HG02759 (cell line): Measurements from ENCODE around the gene KCTD14.
"Not testable (repeated sequence)": the region's sequence is repeated elsewhere in the genome, so short reads cannot be mapped to it uniquely, and the experiment has no call there.

Source experiments
- ATAC-seq: cut with Tn5 transposase; IDR thresholded peaks from one replicate; pipeline ENCODE4 v1.9.1; 2021; ENCODE audit warnings: mild to moderate bottlenecking, moderate library complexity; ENCODE audit not compliant: unreplicated experiment

KCTD14 gene

GRCh38 chr11:78025378-78025777 is 2.3 kb upstream of the KCTD14 start:
- ATAC-seq = no peak

GRCh38 chr11:78023426-78023825 is 350 bp upstream of the KCTD14 start:
- ATAC-seq = no peak

GRCh38 chr11:78021611-78022010 is 1.5 kb downstream of the KCTD14 start:
- no peak for ATAC-seq

GRCh38 chr11:78020246-78020645 is 2.8 kb downstream of the KCTD14 start:
- ATAC-seq = no peak

- no peak for ATAC-seq
Observed at GRCh38 chr11:78019808-78020207, 3.3 kb downstream of the KCTD14 start.

GRCh38 chr11:78015878-78016277 is 7.2 kb downstream of the KCTD14 start:
- no peak for ATAC-seq

GRCh38 chr11:78014937-78015520 is 8.0 kb downstream of the KCTD14 start:
- not testable (repeated sequence) for ATAC-seq

- no peak for ATAC-seq
Observed at GRCh38 chr11:78011301-78011700, 11.8 kb downstream of the KCTD14 start.

GRCh38 chr11:78010755-78011154 is 12.3 kb downstream of the KCTD14 start:
- ATAC-seq = no peak

- no peak for ATAC-seq
Observed at GRCh38 chr11:78010304-78010703, 12.8 kb downstream of the KCTD14 start.

- no peak for ATAC-seq
Observed at GRCh38 chr11:78009062-78009461, 14.0 kb downstream of the KCTD14 start.

- ATAC-seq = no peak
Observed at GRCh38 chr11:78000193-78000592, 22.9 kb downstream of the KCTD14 start.

GRCh38 chr11:77999446-78000030 is 23.5 kb downstream of the KCTD14 start:
- ATAC-seq = no peak

- peak; percentile 98 for ATAC-seq
Observed at GRCh38 chr11:77994434-77995362, 28.4 kb downstream of the KCTD14 start, which contains the start of gene INTS4. Gene INTS4, minus strand, starts transcription at chr11:77994668. Its CDS starts 25 bp downstream, at chr11:77994643.

GRCh38 chr11:77993902-77994301 is 29.2 kb downstream of the KCTD14 start:
- no peak for ATAC-seq

- ATAC-seq = no peak
Observed at GRCh38 chr11:77990981-77991380, 32.1 kb downstream of the KCTD14 start.

- not testable (repeated sequence) for ATAC-seq
Observed at GRCh38 chr11:77986456-77986855, 36.6 kb downstream of the KCTD14 start.

- no peak for ATAC-seq
Observed at GRCh38 chr11:77981346-77981947, 41.6 kb downstream of the KCTD14 start.

- peak; percentile 64 for ATAC-seq
Observed at GRCh38 chr11:77968337-77968736, 54.7 kb downstream of the KCTD14 start.

GRCh38 chr11:77967753-77968152 is 55.3 kb downstream of the KCTD14 start:
- ATAC-seq = no peak

GRCh38 chr11:77967121-77967520 is 56.0 kb downstream of the KCTD14 start:
- no peak for ATAC-seq
